Measurements from ENCODE around the gene POLQ. TPM values are rescaled to one million over a fixed set of nuclear protein-coding genes. Genes with fewer than 3 reads are reported as not detected.
"Not testable (repeated sequence)": the region's sequence is repeated elsewhere in the genome, so short reads cannot be mapped to it uniquely, and the experiment has no call there.

The POLQ gene
- 15.6 and 33.2 TPM in 2 replicates for total RNA-seq (ENCODE audit: low replicate concordance)

DNA sequence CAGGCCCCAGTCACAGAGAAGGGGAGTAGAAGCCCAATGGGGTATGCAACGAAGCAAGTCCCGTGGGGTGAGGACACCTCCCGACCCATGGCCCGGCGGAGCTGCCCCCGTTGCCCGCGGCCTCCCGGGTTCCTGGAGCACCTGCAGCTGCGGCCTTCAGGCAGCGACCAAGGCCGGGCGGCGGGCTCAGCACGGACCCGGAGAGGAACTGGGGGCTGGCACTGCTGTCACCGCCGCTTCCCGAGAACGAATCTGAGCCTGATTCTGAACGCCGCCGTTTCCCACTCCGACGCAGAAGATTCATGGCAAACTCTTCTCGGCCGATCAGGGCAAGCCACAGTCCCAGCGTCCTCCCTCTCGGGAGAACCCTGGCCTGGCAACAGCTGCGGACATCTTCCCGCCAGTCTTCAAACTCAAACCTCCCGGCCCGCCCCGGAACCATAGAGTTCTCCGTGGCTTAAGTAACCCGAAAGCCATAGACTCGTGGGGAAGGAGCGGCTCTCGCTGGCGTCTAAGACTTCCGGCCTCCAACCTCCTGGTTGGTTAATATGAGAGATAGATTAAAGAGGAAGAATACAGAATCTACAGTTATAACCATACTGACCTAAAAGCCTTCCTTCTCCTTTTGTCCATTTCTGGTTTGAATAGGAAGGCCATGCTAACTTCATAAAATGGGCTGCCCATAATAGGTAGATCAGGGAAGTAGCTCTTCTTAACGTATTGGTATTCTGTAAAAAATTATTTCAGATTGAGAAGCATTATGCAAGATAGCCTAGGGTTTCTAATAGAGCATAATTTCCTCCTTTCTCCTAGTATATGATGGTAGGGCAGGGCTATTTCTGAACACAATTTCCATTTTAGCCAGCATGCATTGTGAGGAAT is at the start of gene POLQ:
TSS of gene POLQ (minus strand) at position 415 of the 882 bp plus-strand sequence. CDS start at position 304, 111 bp downstream.
- H3K9ac ChIP-seq = peak within 1 kb of the TSS; percentile 87
- H3K36me3 Mint-ChIP-seq = no peaks in the 10 kb centered on the region
- no peak within 1 kb of the TSS for H3K27ac ChIP-seq

DNA sequence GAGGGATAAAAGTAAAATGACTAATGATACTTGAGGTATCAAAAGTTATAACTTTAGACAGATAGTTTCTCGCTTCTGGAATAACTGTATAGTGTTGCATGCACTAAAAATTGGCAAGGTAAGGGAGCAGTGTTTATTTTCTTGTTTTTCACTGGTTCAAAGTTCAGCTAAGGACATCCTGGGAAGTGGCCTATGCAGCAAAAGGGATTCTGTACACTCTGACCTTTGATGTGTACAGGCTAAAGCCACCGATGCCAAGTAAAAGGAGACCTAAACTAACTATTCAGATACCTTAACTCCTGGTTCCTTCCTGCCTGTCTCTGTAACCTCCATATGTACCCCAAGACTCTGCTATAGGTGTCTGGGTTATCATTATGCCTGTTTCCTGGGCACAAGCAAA is 49.1 kb upstream of the POLQ start:
- Mint-ChIP-seq H3K36me3 (no peaks in the 10 kb centered on the region), H3K27ac (no peak overlapping the region)

More for the DNA sequence above, at the start of gene POLQ:
- H3K27me3 Mint-ChIP-seq (ENCODE audit: insufficient read depth, low read depth) = no peaks in the 10 kb centered on the region
- peaks cover 6% of the 10 kb centered on the region for H3K4me1 Mint-ChIP-seq
- peak within 1 kb of the TSS; percentile 85 for H3K4me2 ChIP-seq
- H3K9me3 Mint-ChIP-seq = no peaks in the 10 kb centered on the region
- peak within 1 kb of the TSS; percentile 80 for H3K4me3 ChIP-seq
- H3F3A ChIP-seq (ENCODE audit: low read depth) = no peaks in the 10 kb centered on the region
- peak; percentile 11 for TF ChIP-seq EZH2phosphoT487 (IDR thresholded peaks at IDR 0.05)
- TF ChIP-seq, protein P1, sequence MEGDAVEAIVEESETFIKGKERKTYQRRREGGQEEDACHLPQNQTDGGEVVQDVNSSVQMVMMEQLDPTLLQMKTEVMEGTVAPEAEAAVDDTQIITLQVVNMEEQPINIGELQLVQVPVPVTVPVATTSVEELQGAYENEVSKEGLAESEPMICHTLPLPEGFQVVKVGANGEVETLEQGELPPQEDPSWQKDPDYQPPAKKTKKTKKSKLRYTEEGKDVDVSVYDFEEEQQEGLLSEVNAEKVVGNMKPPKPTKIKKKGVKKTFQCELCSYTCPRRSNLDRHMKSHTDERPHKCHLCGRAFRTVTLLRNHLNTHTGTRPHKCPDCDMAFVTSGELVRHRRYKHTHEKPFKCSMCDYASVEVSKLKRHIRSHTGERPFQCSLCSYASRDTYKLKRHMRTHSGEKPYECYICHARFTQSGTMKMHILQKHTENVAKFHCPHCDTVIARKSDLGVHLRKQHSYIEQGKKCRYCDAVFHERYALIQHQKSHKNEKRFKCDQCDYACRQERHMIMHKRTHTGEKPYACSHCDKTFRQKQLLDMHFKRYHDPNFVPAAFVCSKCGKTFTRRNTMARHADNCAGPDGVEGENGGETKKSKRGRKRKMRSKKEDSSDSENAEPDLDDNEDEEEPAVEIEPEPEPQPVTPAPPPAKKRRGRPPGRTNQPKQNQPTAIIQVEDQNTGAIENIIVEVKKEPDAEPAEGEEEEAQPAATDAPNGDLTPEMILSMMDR (IDR thresholded peaks at IDR 0.05) = no peak
- H3K27me3 ChIP-seq = no peaks in the 10 kb centered on the region
- H3K79me2 ChIP-seq (ENCODE audit: low read depth) = peaks cover 41% of the 10 kb centered on the region
- H4K20me1 ChIP-seq (ENCODE audit: low read depth) = no peaks in the 10 kb centered on the region
- H2AFZ ChIP-seq (replicated peaks) = peak within 1 kb of the TSS; percentile 97
- no peaks in the 10 kb centered on the region for H3K9me3 ChIP-seq (ENCODE audit: low read depth)
- peaks cover 4% of the 10 kb centered on the region for H3K36me3 ChIP-seq
- DNase-seq (ENCODE audit: low spot score) = peak; percentile 93
- H3K4me3 Mint-ChIP-seq = peak within 1 kb of the TSS; percentile 99
- H3K27ac Mint-ChIP-seq = peak within 1 kb of the TSS; percentile 93
- peaks cover 10% of the 10 kb centered on the region for H3K4me1 ChIP-seq

DNA sequence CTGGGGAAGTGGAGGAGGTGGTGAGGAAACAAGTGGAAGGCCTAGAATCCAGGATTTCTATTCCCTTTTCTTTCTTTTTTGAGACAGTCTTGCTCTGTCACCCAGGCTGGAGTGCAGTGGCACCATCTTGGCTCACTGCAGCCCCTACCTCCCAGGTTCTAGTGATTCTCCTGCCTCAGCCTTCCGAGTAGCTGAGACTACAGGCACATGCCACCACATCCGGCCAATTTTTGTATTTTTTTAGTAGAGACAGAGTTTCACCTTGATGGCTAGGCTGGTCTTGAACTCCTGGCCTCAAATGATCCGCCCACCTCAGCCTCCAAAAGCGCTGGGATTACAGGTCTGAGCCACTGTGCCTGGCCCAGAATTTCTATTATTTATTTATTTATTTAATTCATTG is 48.0 kb upstream of the POLQ start:
- not testable (repeated sequence) for H3F3A ChIP-seq (ENCODE audit: low read depth); H3K9ac ChIP-seq; H3K36me3 Mint-ChIP-seq; H3K4me1 Mint-ChIP-seq; H3K4me2 ChIP-seq; H3K9me3 Mint-ChIP-seq; H3K79me2 ChIP-seq (ENCODE audit: low read depth); H3K36me3 ChIP-seq; H3K27me3 ChIP-seq; H3K4me3 Mint-ChIP-seq; H3K27ac ChIP-seq; H3K9me3 ChIP-seq (ENCODE audit: low read depth); H3K27ac Mint-ChIP-seq; DNase-seq (ENCODE audit: low spot score); H2AFZ ChIP-seq (replicated peaks); H4K20me1 ChIP-seq (ENCODE audit: low read depth); H3K4me3 ChIP-seq; H3K27me3 Mint-ChIP-seq (ENCODE audit: insufficient read depth, low read depth); H3K4me1 ChIP-seq

More for the DNA sequence above, 49.1 kb upstream of the POLQ start:
- H3K4me3 Mint-ChIP-seq = no peak overlapping the region
- no peaks in the 10 kb centered on the region for H3K9me3 Mint-ChIP-seq
- H2AFZ ChIP-seq (replicated peaks) = no peak overlapping the region
- TF ChIP-seq, protein P1 (IDR thresholded peaks at IDR 0.05) = no peak
- TF ChIP-seq EZH2phosphoT487 (IDR thresholded peaks at IDR 0.05) = no peak
- TF ChIP-seq EZH2 (IDR thresholded peaks at IDR 0.05) = no peak
- peaks cover 3% of the 10 kb centered on the region for H3K4me1 Mint-ChIP-seq
- H3K27me3 Mint-ChIP-seq (ENCODE audit: insufficient read depth, low read depth) = peaks cover 2% of the 10 kb centered on the region
- no peaks in the 10 kb centered on the region for H3K4me1 ChIP-seq
- no peaks in the 10 kb centered on the region for H3K9me3 ChIP-seq (ENCODE audit: low read depth)
- H3K4me2 ChIP-seq = no peak overlapping the region
- H3K79me2 ChIP-seq (ENCODE audit: low read depth) = no peaks in the 10 kb centered on the region
- no peaks in the 10 kb centered on the region for H3K36me3 ChIP-seq
- no peak overlapping the region for H3K27ac ChIP-seq
- H3K4me3 ChIP-seq = no peak overlapping the region
- H4K20me1 ChIP-seq (ENCODE audit: low read depth) = no peaks in the 10 kb centered on the region
- no peak for DNase-seq (ENCODE audit: low spot score)
- H3K9ac ChIP-seq = no peak overlapping the region
- peaks cover 8% of the 10 kb centered on the region for H3F3A ChIP-seq (ENCODE audit: low read depth)
- H3K27me3 ChIP-seq = no peaks in the 10 kb centered on the region

Measured in neural progenitor cell (in vitro differentiated cells).